ENCODE data around the gene ATP6V0A1.
"Not testable (repeated sequence)": the region's sequence is repeated elsewhere in the genome, so short reads cannot be mapped to it uniquely, and the experiment has no call there.

ATP6V0A1 gene

GRCh38 chr17:42521036-42521435, 62.4 kb downstream of the ATP6V0A1 start:
- DNase-seq, result no peak

- DNase-seq, result no peak
Observed at GRCh38 chr17:42521666-42522262, 63.1 kb downstream of the ATP6V0A1 start.

- no peak for DNase-seq
Observed at GRCh38 chr17:42522263-42522790, 63.6 kb downstream of the ATP6V0A1 start.

- DNase-seq, result no peak
Observed at GRCh38 chr17:42522798-42523278, 64.2 kb downstream of the ATP6V0A1 start.

GRCh38 chr17:42525221-42525620, 66.5 kb downstream of the ATP6V0A1 start:
- no peak for DNase-seq

GRCh38 chr17:42526031-42526444, 67.4 kb downstream of the ATP6V0A1 start:
- DNase-seq, result no peak

GRCh38 chr17:42527932-42528331, 69.3 kb downstream of the ATP6V0A1 start:
- DNase-seq, result peak; percentile 50

- DNase-seq, result no peak
Observed at GRCh38 chr17:42529061-42529460, 70.4 kb downstream of the ATP6V0A1 start.

- peak; percentile 87 for DNase-seq
Observed at GRCh38 chr17:42530952-42531454, 72.3 kb downstream of the ATP6V0A1 start.

- DNase-seq, result peak; percentile 90
Observed at GRCh38 chr17:42531455-42532354, 73.0 kb downstream of the ATP6V0A1 start.

GRCh38 chr17:42535155-42536047, 76.7 kb downstream of the ATP6V0A1 start:
- DNase-seq, result peak; percentile 67

GRCh38 chr17:42536048-42536371, 77.3 kb downstream of the ATP6V0A1 start, which contains the start of gene NAGLU:
TSS of gene NAGLU (plus strand) at chr17:42536241. CDS start at chr17:42536273, 32 bp downstream.
- peak; percentile 98 for DNase-seq

GRCh38 chr17:42536372-42537155, 77.9 kb downstream of the ATP6V0A1 start:
- DNase-seq, result peak; percentile 97

- no peak for DNase-seq
Observed at GRCh38 chr17:42537156-42537805, 78.6 kb downstream of the ATP6V0A1 start.

- no peak for DNase-seq
Observed at GRCh38 chr17:42537826-42538451, 79.3 kb downstream of the ATP6V0A1 start.

GRCh38 chr17:42538482-42538881, 79.8 kb downstream of the ATP6V0A1 start:
- DNase-seq, result no peak

GRCh38 chr17:42540558-42540957, 81.9 kb downstream of the ATP6V0A1 start:
- DNase-seq, result not testable (repeated sequence)

GRCh38 chr17:42541041-42541833, 82.6 kb downstream of the ATP6V0A1 start:
- DNase-seq, result peak; percentile 89

GRCh38 chr17:42543190-42544079, 84.8 kb downstream of the ATP6V0A1 start:
- no peak for DNase-seq
